Measurements from ENCODE around the gene ANKDD1B.
"Not testable (repeated sequence)": the region's sequence is repeated elsewhere in the genome, so short reads cannot be mapped to it uniquely, and the experiment has no call there.

ANKDD1B gene

GRCh38 chr5:75611311-75612225 lies at the start of gene ANKDD1B:
Gene ANKDD1B, plus strand, starts transcription at chr5:75611453. Its CDS starts 182 bp downstream, at chr5:75611635.
- DNase-seq (ENCODE audit: low read depth): peak; percentile 61

GRCh38 chr5:75565991-75566709 lies 45.1 kb upstream of the ANKDD1B start:
- DNase-seq (ENCODE audit: low read depth): peak; percentile 92

- DNase-seq (ENCODE audit: low read depth): peak; percentile 96
Measured at GRCh38 chr5:75566710-75567309, 44.4 kb upstream of the ANKDD1B start.

GRCh38 chr5:75567710-75568109 lies 43.5 kb upstream of the ANKDD1B start:
- DNase-seq (ENCODE audit: low read depth): peak; percentile 81

GRCh38 chr5:75568202-75568601 lies 43.1 kb upstream of the ANKDD1B start:
- no peak for DNase-seq (ENCODE audit: low read depth)

GRCh38 chr5:75571547-75571946 lies 39.7 kb upstream of the ANKDD1B start:
- no peak for DNase-seq (ENCODE audit: low read depth)

GRCh38 chr5:75574791-75575190 lies 36.5 kb upstream of the ANKDD1B start:
- DNase-seq (ENCODE audit: low read depth): no peak

GRCh38 chr5:75578280-75578679 lies 33.0 kb upstream of the ANKDD1B start:
- not testable (repeated sequence) for DNase-seq (ENCODE audit: low read depth)

GRCh38 chr5:75584641-75585040 lies 26.6 kb upstream of the ANKDD1B start:
- DNase-seq (ENCODE audit: low read depth): peak; percentile 40

GRCh38 chr5:75588666-75589065 lies 22.6 kb upstream of the ANKDD1B start:
- no peak for DNase-seq (ENCODE audit: low read depth)

GRCh38 chr5:75600535-75600934 lies 10.7 kb upstream of the ANKDD1B start:
- no peak for DNase-seq (ENCODE audit: low read depth)

- DNase-seq (ENCODE audit: low read depth): peak; percentile 79
Measured at GRCh38 chr5:75601567-75601966, 9.7 kb upstream of the ANKDD1B start.

GRCh38 chr5:75601996-75602395 lies 9.3 kb upstream of the ANKDD1B start:
- DNase-seq (ENCODE audit: low read depth): peak; percentile 99

GRCh38 chr5:75603371-75603770 lies 7.9 kb upstream of the ANKDD1B start:
- DNase-seq (ENCODE audit: low read depth): peak; percentile 47

GRCh38 chr5:75603821-75604220 lies 7.4 kb upstream of the ANKDD1B start:
- DNase-seq (ENCODE audit: low read depth): no peak

GRCh38 chr5:75607341-75607740 lies 3.9 kb upstream of the ANKDD1B start:
- DNase-seq (ENCODE audit: low read depth): not testable (repeated sequence)

- DNase-seq (ENCODE audit: low read depth): no peak
Measured at GRCh38 chr5:75608870-75609269, 2.4 kb upstream of the ANKDD1B start.

GRCh38 chr5:75610201-75610600 lies 1.1 kb upstream of the ANKDD1B start:
- DNase-seq (ENCODE audit: low read depth): peak; percentile 37

GRCh38 chr5:75610859-75611310 lies 368 bp upstream of the ANKDD1B start:
- DNase-seq (ENCODE audit: low read depth): not testable (repeated sequence)

GRCh38 chr5:75612226-75612569 lies 945 bp downstream of the ANKDD1B start:
- DNase-seq (ENCODE audit: low read depth): no peak

- no peak for DNase-seq (ENCODE audit: low read depth)
Measured at GRCh38 chr5:75612901-75613300, 1.6 kb downstream of the ANKDD1B start.

GRCh38 chr5:75614176-75614575 lies 2.9 kb downstream of the ANKDD1B start:
- DNase-seq (ENCODE audit: low read depth): no peak
